HG03139 (cell line): ENCODE data around the gene ST3GAL3.
"Not testable (repeated sequence)": the region's sequence is repeated elsewhere in the genome, so short reads cannot be mapped to it uniquely, and the experiment has no call there.

Source experiments
- ATAC-seq: cut with Tn5 transposase; IDR thresholded peaks from one replicate; pipeline ENCODE4 v1.9.1; 2021; ENCODE audit not compliant: unreplicated experiment

Gene ST3GAL3

GRCh38 chr1:43753422-43753821 lies 46.1 kb downstream of the ST3GAL3 start:
- no peak for ATAC-seq

DNA sequence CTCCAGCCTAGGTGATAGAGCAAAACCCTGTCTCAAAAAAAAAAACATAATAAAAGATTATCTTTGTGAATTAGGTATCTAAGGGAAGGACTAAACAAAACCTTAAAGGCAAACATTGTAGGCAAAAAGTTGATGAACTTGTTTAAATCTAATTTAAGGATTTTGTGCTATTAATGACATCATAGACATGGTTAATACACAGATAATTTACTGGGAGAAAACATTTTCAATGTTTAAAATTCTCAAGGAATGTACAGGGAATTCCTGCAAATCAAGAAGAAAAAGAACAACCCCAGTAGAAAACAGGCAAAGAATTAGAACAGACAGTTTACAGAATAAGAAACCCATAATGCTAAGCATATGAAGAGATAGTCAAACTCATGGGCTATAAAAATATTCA lies 47.6 kb downstream of the ST3GAL3 start:
- ATAC-seq: no peak

DNA sequence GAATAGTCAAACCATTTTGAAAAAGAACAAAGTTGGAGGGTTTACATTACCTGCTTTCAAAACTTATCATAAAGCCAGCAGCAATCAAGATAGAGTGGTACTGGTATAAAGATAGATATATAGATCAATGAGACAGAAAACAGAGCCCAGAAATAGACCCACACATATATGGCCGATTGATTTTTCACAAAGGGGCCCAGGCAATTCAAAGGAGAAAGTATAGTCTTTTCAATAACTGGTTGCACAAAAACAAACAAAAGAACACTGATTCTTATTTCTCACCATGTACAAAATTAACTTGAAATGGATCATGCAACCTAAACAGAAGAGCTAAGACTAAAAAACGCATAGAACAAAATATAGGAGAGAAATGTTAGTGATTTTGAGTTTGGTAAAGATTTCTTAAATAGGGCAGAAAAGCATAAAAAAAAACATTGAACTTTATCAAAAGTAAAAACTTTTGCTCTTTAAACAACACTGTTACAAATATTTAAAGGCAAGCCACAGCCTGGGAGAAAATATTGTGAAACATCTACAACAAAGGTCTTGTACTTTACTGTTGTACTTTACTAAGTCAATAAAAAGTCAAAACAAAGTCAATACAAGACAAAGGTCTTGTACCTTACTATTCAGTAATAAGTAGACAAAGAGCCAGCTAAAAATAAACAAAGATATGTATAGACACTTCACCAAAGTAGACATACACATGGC lies 50.2 kb downstream of the ST3GAL3 start:
- ATAC-seq: no peak

- ATAC-seq: no peak
These were observed 53.5 kb downstream of the ST3GAL3 start for GRCh38 chr1:43760745-43761317.

GRCh38 chr1:43763497-43763973 lies 56.2 kb downstream of the ST3GAL3 start:
- no peak for ATAC-seq

- ATAC-seq: no peak
These were observed 57.2 kb downstream of the ST3GAL3 start for GRCh38 chr1:43764581-43764980.

DNA sequence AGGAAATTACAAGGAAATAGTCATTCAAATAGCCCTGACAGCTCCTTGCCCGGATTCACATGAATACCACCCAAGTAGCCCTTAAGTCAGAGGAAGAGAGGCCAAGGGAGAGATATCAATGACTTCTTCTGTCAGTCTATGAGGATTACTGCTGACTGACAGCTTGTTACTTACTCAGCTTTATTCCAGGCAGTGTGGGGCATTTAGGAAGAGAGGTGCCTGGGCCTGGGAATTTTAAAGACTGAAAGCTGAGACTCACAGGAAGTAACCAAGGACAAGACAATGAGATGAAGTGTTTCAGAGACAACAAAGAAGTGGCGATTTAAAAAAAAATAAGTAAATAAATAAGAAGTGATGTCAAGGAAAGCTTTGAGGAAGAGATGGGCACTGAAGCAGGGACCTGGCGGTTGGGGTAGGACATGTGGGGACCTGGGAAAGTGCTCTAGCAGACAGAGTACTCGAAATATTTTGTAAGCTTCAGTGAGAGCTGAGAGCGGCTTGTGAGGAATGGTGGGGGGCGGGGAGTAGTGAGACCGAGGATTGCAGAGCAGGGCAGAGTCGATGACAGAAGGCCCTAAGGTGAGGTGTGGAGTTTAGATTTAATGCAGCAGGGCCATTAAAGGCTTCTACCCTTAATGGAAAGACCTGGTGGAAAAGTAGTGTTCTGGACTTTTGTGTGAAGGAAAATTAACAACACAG lies 58.9 kb downstream of the ST3GAL3 start:
- ATAC-seq: no peak

DNA sequence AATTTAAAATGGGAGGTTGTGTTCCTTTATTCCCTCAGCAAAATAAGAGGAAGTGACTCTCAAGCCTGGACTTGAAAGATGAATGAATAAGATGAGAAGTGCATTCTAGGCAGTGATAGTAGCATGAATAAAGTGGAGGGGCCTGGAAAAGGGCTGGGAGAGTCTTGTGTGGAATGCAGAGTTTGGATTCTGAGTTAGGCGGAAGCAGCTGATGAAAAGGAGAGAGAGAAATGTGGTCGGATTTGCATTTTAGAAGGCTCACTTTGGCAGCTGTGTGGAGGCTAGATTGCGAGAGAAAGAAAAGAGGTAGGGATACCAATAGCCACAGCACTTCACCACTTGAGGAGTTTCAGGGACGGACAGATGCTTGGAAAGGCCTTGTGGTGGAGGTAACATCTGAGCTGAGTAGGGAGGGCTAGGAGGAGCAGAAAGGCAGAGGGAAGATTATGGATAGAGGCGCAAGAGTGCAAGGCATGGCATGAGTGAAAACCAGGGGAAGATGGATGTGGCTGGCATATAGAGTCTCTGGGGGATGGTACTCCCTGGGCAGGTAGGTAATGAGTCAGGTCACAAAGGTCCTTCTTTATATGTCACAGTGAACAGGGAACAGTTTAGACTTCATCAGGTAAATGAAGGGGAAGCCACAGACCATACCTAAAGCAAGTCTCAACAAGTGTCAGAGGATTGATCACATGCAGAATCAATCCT lies 59.6 kb downstream of the ST3GAL3 start:
- no peak for ATAC-seq

DNA sequence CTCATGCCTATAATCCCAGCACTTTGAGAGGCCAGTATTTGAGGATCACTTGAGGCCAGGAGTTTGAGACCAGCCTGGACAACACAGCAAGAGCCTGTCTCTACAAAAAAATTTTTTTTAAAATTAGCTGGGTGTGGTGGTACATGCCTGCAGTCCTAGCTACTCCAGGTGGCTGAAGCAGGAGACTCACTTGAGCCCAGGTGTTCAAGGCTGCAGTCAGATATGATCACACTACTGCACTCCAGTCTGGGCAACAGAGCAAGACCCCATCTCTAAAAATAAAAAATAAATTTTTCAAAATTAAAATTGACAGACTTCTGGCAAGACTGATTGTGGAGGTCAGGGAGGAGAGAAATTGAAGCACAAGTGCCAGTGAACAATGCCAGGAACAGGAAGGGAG lies 60.8 kb downstream of the ST3GAL3 start:
- ATAC-seq: no peak

DNA sequence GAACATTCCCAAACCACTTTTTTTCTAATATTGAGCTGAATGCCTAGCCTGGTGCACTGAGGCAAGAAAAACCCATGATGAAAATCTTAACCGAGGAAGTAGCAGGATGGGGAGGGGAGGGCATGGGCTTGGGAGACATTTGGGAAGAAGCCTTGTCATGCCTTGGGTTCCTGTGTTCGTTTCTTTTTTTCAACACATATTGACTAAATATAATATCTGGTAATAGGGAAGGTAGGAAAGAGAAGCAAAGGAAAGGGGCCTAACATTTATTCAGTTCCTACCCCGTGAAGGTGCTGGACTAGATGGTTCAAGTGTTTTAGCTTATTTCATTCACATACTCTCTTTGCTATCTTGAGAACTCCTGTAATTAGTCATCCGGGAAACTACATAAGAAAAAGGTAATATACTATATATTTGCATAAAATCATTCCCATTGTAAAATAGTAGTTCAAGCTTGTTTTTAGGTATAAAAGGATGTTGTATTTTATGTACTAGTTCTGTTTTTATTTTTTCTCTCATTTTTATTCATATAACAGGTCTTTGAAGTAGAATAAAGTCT lies 62.1 kb downstream of the ST3GAL3 start:
- no peak for ATAC-seq

DNA sequence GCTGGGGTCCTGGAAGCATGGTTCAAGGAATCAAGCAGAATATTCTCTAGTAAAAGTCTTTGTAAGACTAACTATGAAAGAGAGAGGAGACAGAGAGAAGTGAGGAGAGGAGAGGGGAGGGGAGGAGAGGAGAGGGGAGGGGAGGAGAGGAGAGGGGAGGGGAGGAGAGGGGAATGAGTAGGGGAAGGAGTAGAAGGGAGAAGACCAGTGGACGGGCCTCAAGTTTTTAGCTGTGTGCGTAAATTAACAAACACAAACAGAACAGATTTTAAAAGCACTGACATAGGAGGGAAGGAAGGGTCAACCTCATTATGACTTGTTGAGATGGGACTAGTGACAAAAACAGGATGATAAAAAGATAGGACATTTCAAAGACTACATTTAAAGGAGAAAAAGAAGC lies 62.8 kb downstream of the ST3GAL3 start:
- ATAC-seq: no peak

DNA sequence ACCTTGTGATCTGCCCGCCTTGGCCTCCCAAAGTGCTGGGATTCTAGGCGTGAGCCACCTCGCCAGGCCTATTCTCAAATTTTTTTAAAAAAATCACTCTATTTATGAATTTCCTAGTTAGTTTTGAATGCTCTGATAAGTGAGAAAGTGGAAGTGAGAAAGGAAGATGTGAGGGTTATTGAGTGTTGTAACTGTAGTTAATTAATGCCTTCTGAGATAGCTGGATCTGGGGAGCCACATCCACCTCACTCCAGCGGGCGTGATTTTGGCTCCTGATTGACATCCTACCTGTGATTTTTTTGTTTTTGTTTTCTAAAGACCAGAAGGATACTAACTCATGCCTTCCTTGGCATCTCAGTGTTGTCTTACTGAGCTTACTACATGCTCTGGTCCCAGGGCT lies 65.6 kb downstream of the ST3GAL3 start:
- no peak for ATAC-seq

- no peak for ATAC-seq
These were observed 66.5 kb downstream of the ST3GAL3 start for GRCh38 chr1:43773821-43774220.

- ATAC-seq: no peak
These were observed 67.0 kb downstream of the ST3GAL3 start for GRCh38 chr1:43774359-43774758.

- no peak for ATAC-seq
These were observed 68.9 kb downstream of the ST3GAL3 start for GRCh38 chr1:43776043-43776761.

- ATAC-seq: not testable (repeated sequence)
These were observed 70.6 kb downstream of the ST3GAL3 start for GRCh38 chr1:43777916-43778315.

DNA sequence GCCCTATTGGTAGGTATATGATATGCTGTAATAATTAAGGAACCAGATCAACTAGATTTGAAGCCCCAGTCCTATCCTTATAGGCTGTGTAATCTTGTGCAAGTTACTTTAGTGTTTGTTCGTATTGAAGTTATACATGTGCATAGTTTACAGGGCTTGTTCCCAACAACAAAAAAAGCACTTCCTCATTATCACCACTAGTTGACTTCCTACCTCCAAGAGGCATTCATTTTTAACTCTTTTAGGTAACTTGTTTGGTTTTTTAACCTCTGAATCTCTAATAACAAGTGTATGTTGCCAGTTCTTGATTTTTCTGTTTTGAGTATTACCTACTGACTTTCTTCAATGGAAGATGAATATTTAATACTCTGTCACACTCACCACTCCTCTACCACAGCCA lies 71.9 kb downstream of the ST3GAL3 start:
- no peak for ATAC-seq

GRCh38 chr1:43779805-43780403 lies 72.6 kb downstream of the ST3GAL3 start:
- no peak for ATAC-seq

DNA sequence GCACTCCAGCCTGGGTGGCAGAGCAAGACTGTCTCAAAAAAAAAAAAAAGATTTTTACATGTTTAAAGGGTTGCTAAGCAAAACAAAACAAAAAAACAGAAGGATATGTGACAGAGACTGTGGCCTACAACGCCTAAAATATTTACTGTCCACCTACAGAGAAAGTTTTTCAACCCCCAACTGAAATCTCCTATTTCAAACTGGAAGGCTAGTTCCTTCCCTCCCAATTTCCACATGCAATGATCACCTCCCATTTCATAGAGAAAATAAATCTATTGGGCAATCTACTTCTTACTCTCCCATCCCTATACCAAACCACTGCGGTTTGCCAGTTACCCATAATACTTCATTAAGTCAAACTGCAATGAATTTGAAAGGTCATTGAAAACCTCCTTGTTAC lies 74.2 kb downstream of the ST3GAL3 start:
- ATAC-seq: no peak

- ATAC-seq: no peak
These were observed 75.8 kb downstream of the ST3GAL3 start for GRCh38 chr1:43783096-43783670.
